Transverse colon (tissue), 4 donors: ENCODE results near the gene PDE4DIP.
"Not testable (repeated sequence)": the region's sequence is repeated elsewhere in the genome, so short reads cannot be mapped to it uniquely, and the experiment has no call there.

Source experiments
- CTCF ChIP-seq, 5 experiments: fragments of 200-600 bp in 3 of 5; fragments of 450-650 bp in 2 of 5; sonication (generic) in 3 of 5; IDR thresholded peaks; 1 replicate in 2 of 5; 2 replicates in 3 of 5; pipeline ENCODE4 v1.5.1; 2016 to 2017; ENCODE audit warnings: antibody characterized with exemption in 5 of 5, inconsistent platforms in 3 of 5, mild to moderate bottlenecking in 2 of 5, moderate library complexity in 1 of 5
- POLR2A ChIP-seq: fragments of 450-650 bp; IDR thresholded peaks from one replicate; pipeline ENCODE4 v1.6.1; 2016; ENCODE audit warnings: antibody characterized with exemption, mild to moderate bottlenecking, moderate library complexity
- POLR2AphosphoS5 ChIP-seq, 3 donors: sonication (generic); formaldehyde crosslinking; IDR thresholded peaks; one replicate each; pipeline ENCODE4 v1.6.1; 2016; ENCODE audit warnings: antibody characterized with exemption in 3 of 3

- TF ChIP-seq POLR2A; CTCF (IDR thresholded peaks at IDR 0.05); POLR2AphosphoS5 (IDR thresholded peaks at IDR 0.05): not testable (repeated sequence)
Observed at GRCh38 chr1:148894360-148895352, 50.4 kb downstream of the PDE4DIP start.
